GM18502 (cell line): Measurements from ENCODE around the gene IFT22.
A peak's percentile ranks its signal among the peaks of the same experiment; 100 is the strongest.
"Not testable (repeated sequence)": the region's sequence is repeated elsewhere in the genome, so short reads cannot be mapped to it uniquely, and the experiment has no call there.

Experiments used
- ATAC-seq: cut with Tn5 transposase; IDR thresholded peaks from one replicate; pipeline ENCODE4 v1.9.1; 2021; ENCODE audit warnings: mild to moderate bottlenecking; ENCODE audit not compliant: unreplicated experiment, poor library complexity

Gene IFT22

GRCh38 chr7:101321491-101322401, at the start of gene IFT22:
IFT22 (minus strand) TSS chr7:101321812; CDS start chr7:101321709, 103 bp downstream.
- peak; percentile 96 for ATAC-seq

DNA sequence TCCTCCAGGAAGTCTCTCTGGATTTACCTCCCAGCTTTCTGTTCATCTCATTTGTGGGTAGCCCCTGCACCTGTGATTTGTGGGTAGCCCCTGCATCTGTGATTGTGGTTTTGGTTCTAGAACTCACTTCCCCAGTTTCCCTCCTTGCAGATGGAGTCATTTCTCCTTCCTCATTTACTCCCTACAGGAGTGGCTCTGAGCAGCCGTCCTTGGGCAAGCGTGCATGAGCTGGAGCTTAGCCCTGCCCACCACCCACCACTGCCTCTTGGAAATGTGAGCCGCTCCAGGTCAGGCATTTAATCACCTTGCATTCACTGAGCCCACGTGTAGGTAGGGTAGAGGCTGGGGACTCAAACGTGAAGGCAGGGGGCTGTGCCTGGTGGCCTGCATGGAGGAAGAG, 49.2 kb upstream of the IFT22 start:
- ATAC-seq: no peak

GRCh38 chr7:101368422-101369165, 47.0 kb upstream of the IFT22 start:
- no peak for ATAC-seq

GRCh38 chr7:101367676-101368075, 46.1 kb upstream of the IFT22 start:
- ATAC-seq: no peak

DNA sequence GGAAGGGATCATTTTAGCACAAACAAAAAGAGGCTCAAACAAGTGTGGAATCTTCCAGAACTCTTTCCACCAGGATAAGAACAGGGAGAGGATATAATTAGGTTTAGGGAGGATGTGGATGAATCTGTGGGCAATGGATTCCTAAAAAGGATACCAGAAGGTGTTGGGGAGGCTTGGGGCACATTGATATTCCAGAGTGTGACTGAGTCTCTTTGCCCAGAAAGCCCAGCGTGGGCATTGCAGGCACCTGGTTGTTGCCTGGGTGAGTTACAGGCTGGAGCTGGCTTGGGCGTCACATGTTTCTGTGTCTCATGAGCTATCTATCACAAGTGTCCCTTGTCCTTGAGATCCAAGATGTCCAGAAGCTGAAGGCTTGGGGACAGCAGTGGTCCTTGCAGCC, 44.3 kb upstream of the IFT22 start:
- no peak for ATAC-seq

GRCh38 chr7:101363734-101364374, 42.2 kb upstream of the IFT22 start:
- no peak for ATAC-seq

DNA sequence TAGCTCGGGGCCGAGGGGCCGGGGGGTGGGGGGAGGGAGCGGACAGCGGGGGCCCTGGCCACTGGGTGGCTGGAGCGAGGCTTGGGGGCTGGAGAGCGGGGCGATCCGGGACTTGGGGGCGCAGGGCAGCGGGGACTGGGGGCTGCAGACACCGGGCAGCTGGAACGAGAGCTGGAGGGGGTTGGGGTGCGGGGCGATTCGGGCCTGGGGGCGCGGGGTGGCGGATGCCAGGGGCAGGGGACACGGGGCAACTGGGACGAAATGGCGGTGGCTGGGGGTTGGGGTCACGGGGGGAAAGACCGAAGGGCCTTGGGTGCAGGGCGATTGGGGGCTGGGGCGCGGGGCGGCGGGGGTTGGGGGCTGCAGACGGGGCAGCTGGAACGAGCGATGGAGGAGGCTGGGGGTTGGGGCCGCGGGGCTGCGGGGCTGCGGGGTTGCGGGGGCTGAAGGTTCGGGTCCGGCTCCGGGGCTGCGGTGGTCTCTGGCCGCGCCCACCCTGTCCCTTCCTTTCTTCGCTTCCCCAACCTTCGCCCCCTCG, 41.7 kb upstream of the IFT22 start:
- ATAC-seq: no peak

- ATAC-seq: no peak
Measured at GRCh38 chr7:101362334-101363195, 41.0 kb upstream of the IFT22 start, which contains the start of gene COL26A1. COL26A1 (plus strand) TSS chr7:101362875; CDS start chr7:101363033, 158 bp downstream.

DNA sequence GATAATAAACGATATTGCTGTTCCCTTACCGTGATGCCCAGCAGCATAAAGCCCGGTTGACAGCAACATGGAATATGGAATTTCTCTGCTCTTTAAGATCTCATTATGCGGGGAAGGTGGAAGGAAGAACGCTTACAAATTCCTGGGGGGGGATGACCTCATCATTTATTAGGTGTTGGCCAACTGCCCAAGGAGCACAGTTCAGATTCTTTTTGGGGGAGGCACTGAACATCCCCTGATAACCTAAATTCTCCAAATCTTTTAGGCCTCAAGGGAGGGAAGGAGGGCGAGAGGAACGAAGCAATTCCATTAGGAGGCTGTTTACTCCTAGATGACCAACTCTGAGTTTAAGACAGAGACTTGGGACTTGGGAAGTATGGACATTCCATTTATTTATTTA, 35.8 kb upstream of the IFT22 start:
- ATAC-seq: no peak

DNA sequence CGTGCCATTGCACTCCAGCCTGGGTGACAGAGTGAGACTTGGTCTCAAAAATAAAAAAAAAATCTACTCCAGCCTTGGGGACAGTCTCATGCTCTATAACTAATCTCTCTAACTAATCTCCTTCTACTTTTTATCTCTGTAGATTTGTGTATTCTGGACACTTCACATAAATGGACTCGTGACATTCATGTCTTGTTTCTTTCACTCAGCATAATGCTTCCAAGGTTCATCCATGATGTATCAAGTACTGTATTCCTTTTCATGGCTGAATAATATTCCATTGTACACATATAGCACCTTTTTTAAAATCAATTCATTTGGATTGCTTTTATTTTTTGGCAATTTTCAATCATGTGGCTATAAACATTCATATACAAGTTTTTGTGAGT, 31.3 kb upstream of the IFT22 start:
- ATAC-seq: no peak

GRCh38 chr7:101349300-101349699, 27.7 kb upstream of the IFT22 start:
- not testable (repeated sequence) for ATAC-seq

- not testable (repeated sequence) for ATAC-seq
Measured at GRCh38 chr7:101348456-101349067, 26.9 kb upstream of the IFT22 start.

DNA sequence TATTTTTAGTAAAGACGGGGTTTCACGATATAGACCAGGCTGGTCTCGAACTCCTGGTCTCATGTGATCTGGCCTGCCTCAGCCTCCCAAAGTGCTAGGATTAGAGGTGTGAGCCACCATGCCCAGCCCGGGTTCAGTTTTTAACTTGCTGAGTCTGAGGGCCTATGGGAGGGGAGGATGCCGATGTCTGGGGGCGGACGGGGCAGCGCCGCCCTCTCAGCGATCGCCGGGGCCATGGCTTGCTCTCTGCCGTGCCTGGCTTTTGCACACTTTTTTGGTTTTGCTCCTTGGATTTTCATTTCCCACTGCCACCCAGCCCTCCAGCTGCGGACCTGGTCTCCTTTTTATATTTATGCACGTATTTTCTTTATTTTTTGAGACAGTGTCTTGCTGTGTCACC, 25.9 kb upstream of the IFT22 start:
- ATAC-seq: no peak

- no peak for ATAC-seq
Measured at GRCh38 chr7:101342892-101343291, 21.3 kb upstream of the IFT22 start.

GRCh38 chr7:101340379-101340778, 18.8 kb upstream of the IFT22 start:
- no peak for ATAC-seq

- no peak for ATAC-seq
Measured at GRCh38 chr7:101333912-101334311, 12.3 kb upstream of the IFT22 start.

GRCh38 chr7:101332026-101332425, 10.4 kb upstream of the IFT22 start:
- no peak for ATAC-seq

- no peak for ATAC-seq
Measured at GRCh38 chr7:101330011-101330484, 8.4 kb upstream of the IFT22 start.

DNA sequence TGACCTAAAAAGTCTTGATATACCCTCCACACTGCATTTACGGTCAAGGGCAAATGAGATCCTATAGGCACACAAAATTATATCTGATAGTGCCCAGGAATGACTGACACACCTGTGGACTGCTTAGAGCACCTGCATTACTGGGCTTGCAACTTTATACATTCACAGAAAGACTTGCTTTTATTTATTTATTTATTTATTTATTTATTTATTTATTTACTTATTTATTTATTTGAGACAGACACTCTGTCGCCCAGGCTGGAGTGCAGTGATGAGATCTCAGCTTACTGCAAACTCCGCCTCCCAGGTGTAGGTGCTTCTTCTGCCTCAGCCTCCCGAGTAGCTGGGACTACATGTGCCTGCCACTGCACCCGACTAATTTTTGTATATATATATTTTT, 6.5 kb upstream of the IFT22 start:
- no peak for ATAC-seq
